GM12878 (cell line): ENCODE data around the gene SLC52A3.

Source experiments
- CHD2 ChIP-seq: IDR thresholded peaks from 2 replicates; pipeline ENCODE4 v1.6.1; 2011; ENCODE audit warnings: low read depth, low read length, improper control_type of control experiment, borderline replicate concordance
- EP300 ChIP-seq, 2 experiments: fragments of 150-350 bp in 1 of 2; IDR thresholded peaks; 2 replicates each; pipeline ENCODE4 v1.6.1; 2011 to 2012; ENCODE audit warnings: low read depth in 2 of 2, low read length in 2 of 2, borderline replicate concordance in 1 of 2, improper control_type of control experiment in 1 of 2, inconsistent platforms in 1 of 2; ENCODE audit not compliant: control insufficient read depth in 1 of 2
- KDM1A ChIP-seq: fragments of 200-600 bp; sonication (generic); IDR thresholded peaks from 2 replicates; pipeline ENCODE4 v1.6.1; 2016; ENCODE audit warnings: borderline replicate concordance
- NR2C2 ChIP-seq: IDR thresholded peaks from 2 replicates; pipeline ENCODE4 v1.6.1; 2011; ENCODE audit warnings: borderline replicate concordance, low read depth; ENCODE audit not compliant: control insufficient read depth, insufficient read length
- POLR2A ChIP-seq: IDR thresholded peaks from 2 replicates; pipeline ENCODE4 v1.6.1; 2011; ENCODE audit warnings: low read depth, mild to moderate bottlenecking, low read length
- POLR2AphosphoS5 ChIP-seq: IDR thresholded peaks from 2 replicates; pipeline ENCODE4 v1.6.1; 2011; ENCODE audit warnings: mild to moderate bottlenecking, low read length, inconsistent platforms
- RCOR1 ChIP-seq: conservative IDR thresholded peaks from 2 replicates; pipeline ENCODE4 v1.6.1; 2012; ENCODE audit warnings: low read depth, low read length, improper control_type of control experiment
- REST ChIP-seq: IDR thresholded peaks from 2 replicates; pipeline ENCODE4 v1.6.1; 2012; ENCODE audit warnings: mild to moderate bottlenecking, low read depth, low read length
- SMC3 ChIP-seq: IDR thresholded peaks from 2 replicates; pipeline ENCODE4 v1.6.1; 2011; ENCODE audit warnings: low read length, improper control_type of control experiment, borderline replicate concordance
- SP1 ChIP-seq: IDR thresholded peaks from one replicate; pipeline ENCODE4 v1.6.1; 2011; ENCODE audit warnings: low read depth, low read length
- TF ChIP-seq, protein P1 (sequence below), 3 experiments: IDR thresholded peaks in 2 of 3; conservative IDR thresholded peaks in 1 of 3; 2 replicates each; pipeline ENCODE4 v1.5.1; 2011; ENCODE audit warnings: low read depth in 3 of 3, low read length in 3 of 3, mild to moderate bottlenecking in 3 of 3, control low read depth in 2 of 3, moderate library complexity in 2 of 3, inconsistent platforms in 1 of 3, mixed read lengths in 1 of 3; ENCODE audit not compliant: control insufficient read depth in 2 of 3, insufficient read depth in 1 of 3; ENCODE audit errors: extremely low read depth in 1 of 3
- TF ChIP-seq, protein P2 (sequence below): fragments of 150-350 bp; IDR thresholded peaks from 2 replicates; pipeline ENCODE4 v1.6.1; 2016; ENCODE audit warnings: low read depth, low read length

GRCh38 chr20:776165-776564 is 7.9 kb upstream of the SLC52A3 start:
- TF ChIP-seq, protein P1, sequence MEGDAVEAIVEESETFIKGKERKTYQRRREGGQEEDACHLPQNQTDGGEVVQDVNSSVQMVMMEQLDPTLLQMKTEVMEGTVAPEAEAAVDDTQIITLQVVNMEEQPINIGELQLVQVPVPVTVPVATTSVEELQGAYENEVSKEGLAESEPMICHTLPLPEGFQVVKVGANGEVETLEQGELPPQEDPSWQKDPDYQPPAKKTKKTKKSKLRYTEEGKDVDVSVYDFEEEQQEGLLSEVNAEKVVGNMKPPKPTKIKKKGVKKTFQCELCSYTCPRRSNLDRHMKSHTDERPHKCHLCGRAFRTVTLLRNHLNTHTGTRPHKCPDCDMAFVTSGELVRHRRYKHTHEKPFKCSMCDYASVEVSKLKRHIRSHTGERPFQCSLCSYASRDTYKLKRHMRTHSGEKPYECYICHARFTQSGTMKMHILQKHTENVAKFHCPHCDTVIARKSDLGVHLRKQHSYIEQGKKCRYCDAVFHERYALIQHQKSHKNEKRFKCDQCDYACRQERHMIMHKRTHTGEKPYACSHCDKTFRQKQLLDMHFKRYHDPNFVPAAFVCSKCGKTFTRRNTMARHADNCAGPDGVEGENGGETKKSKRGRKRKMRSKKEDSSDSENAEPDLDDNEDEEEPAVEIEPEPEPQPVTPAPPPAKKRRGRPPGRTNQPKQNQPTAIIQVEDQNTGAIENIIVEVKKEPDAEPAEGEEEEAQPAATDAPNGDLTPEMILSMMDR (IDR thresholded peaks at IDR 0.05 in 2 of 3, conservative IDR thresholded peaks at IDR 0.05 in 1 of 3; ENCODE audit: control insufficient read depth in 2 of 3, extremely low read depth in 1 of 3, insufficient read depth in 1 of 3, low read depth in 3 of 3, low read length in 3 of 3) = no peak
- TF ChIP-seq SP1 (no peak), RCOR1 (no peak), REST (no peak), POLR2AphosphoS5 (no peak), POLR2A (no peak), NR2C2 (no peak), CHD2 (no peak), KDM1A (no peak), EP300 (IDR thresholded peaks at IDR 0.05; ENCODE audit: borderline replicate concordance in 1 of 2, control insufficient read depth in 1 of 2, low read depth in 2 of 2, low read length in 2 of 2) (no peak), SMC3 (no peak)
- TF ChIP-seq, protein P2, sequence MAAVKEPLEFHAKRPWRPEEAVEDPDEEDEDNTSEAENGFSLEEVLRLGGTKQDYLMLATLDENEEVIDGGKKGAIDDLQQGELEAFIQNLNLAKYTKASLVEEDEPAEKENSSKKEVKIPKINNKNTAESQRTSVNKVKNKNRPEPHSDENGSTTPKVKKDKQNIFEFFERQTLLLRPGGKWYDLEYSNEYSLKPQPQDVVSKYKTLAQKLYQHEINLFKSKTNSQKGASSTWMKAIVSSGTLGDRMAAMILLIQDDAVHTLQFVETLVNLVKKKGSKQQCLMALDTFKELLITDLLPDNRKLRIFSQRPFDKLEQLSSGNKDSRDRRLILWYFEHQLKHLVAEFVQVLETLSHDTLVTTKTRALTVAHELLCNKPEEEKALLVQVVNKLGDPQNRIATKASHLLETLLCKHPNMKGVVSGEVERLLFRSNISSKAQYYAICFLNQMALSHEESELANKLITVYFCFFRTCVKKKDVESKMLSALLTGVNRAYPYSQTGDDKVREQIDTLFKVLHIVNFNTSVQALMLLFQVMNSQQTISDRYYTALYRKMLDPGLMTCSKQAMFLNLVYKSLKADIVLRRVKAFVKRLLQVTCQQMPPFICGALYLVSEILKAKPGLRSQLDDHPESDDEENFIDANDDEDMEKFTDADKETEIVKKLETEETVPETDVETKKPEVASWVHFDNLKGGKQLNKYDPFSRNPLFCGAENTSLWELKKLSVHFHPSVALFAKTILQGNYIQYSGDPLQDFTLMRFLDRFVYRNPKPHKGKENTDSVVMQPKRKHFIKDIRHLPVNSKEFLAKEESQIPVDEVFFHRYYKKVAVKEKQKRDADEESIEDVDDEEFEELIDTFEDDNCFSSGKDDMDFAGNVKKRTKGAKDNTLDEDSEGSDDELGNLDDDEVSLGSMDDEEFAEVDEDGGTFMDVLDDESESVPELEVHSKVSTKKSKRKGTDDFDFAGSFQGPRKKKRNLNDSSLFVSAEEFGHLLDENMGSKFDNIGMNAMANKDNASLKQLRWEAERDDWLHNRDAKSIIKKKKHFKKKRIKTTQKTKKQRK = no peak
